HCT116 (cell line): ENCODE data around the gene NCKAP5. TPM values are rescaled to one million over a fixed set of nuclear protein-coding genes. Genes with fewer than 3 reads are reported as not detected.

Source experiments
- ATAC-seq: fragments of 200-7000 bp; cut with Tn5 transposase; 2 replicates; pipeline ENCODE4 v1.9.1; 2020; ENCODE audit warnings: mild to moderate bottlenecking, moderate library complexity
- BruUV-seq: library from RNA; stranded (reverse); fragments of 400-500 nt; replicated peaks from 2 replicates; lab custom pipeline; 2021; lab: Mats Ljungman, UMichigan
- CTCF ChIA-PET: fragments of 300-600 bp; sonication (Branson Sonifier 250); formaldehyde crosslinking; loops from one replicate; lab custom pipeline; 2021; ENCODE audit warnings: antibody characterized with exemption; lab: Charles Lee
- POLR2A ChIA-PET: fragments of 300-600, 350-600 bp; sonication (Branson Sonifier 250); formaldehyde crosslinking; loops from one replicate; lab custom pipeline; 2021; ENCODE audit warnings: antibody characterized with exemption; lab: Charles Lee
- RAD21 ChIA-PET, 2 experiments: fragments of 300-600 bp; sonication (Branson Sonifier 250); formaldehyde crosslinking; loops; one replicate each; lab custom pipeline; 2023; ENCODE audit warnings: low total read pairs in 2 of 2; ENCODE audit not compliant: uncharacterized antibody in 2 of 2, unreplicated experiment in 2 of 2, low non-redundant PET in 1 of 2; lab: Charles Lee
- DNase-seq: peaks from one replicate; pipeline ENCODE4 v3.0.0-alpha.2; 2010; ENCODE audit warnings: low read depth, low spot score
- H2AFZ ChIP-seq: fragments of 200-600 bp; shearing (Covaris generic), sonication (generic); 2 replicates; pipeline ENCODE4 v1.6.1; 2017; ENCODE audit warnings: low read depth, mixed run types, mixed read lengths, antibody characterized with exemption, low read length; ENCODE audit not compliant: poor library complexity, severe bottlenecking
- H3K27ac ChIP-seq: 2 replicates; pipeline ENCODE4 v1.5.1; 2012; ENCODE audit warnings: low read depth, low read length
- H3K27me3 ChIP-seq: fragments of 200-600 bp; sonication (generic); 2 replicates; pipeline ENCODE4 v1.6.1; 2016; ENCODE audit warnings: mixed run types, low read length, mixed read lengths; ENCODE audit not compliant: insufficient read depth
- H3K36me3 ChIP-seq, 2 experiments: fragments of 200-500 bp in 1 of 2; fragments of 200-600 bp in 1 of 2; sonication (Bioruptor generic) in 1 of 2; sonication (generic) in 1 of 2; 2 replicates each; pipeline versions ENCODE4 v1.5.1 to v1.6.1; 2014 to 2016; ENCODE audit warnings: low read length in 2 of 2, inconsistent platforms in 1 of 2, mixed read lengths in 1 of 2, mixed run types in 1 of 2; ENCODE audit not compliant: insufficient read depth in 2 of 2, control insufficient read depth in 1 of 2
- H3K4me1 ChIP-seq, 2 experiments: fragments of 200-600 bp in 1 of 2; sonication (generic) in 1 of 2; 2 replicates each; pipeline versions ENCODE4 v1.5.1 to v1.6.1; 2012 to 2017; ENCODE audit warnings: low read length in 2 of 2, inconsistent platforms in 1 of 2, mild to moderate bottlenecking in 1 of 2, mixed read lengths in 1 of 2, mixed run types in 1 of 2, moderate library complexity in 1 of 2; ENCODE audit not compliant: insufficient read depth in 2 of 2, control insufficient read depth in 1 of 2
- H3K4me2 ChIP-seq: fragments of 200-600 bp; sonication (generic); 2 replicates; pipeline ENCODE4 v1.6.1; 2017; ENCODE audit warnings: mixed run types, low read length, mixed read lengths
- H3K4me3 ChIP-seq, 2 experiments: fragments of 200-600 bp in 1 of 2; sonication (generic) in 1 of 2; replicated peaks in 1 of 2; 2 replicates each; pipeline ENCODE4 v1.5.1; 2011 to 2016; ENCODE audit warnings: low read length in 2 of 2, control low read depth in 1 of 2, low read depth in 1 of 2, mild to moderate bottlenecking in 1 of 2, mixed read lengths in 1 of 2, mixed run types in 1 of 2
- H3K79me2 ChIP-seq: fragments of 200-600 bp; sonication (generic); 2 replicates; pipeline ENCODE4 v1.6.1; 2017; ENCODE audit warnings: mild to moderate bottlenecking, mixed run types, low read length, moderate library complexity, mixed read lengths; ENCODE audit not compliant: insufficient read depth
- H3K9ac ChIP-seq: fragments of 200-600 bp; sonication (generic); 2 replicates; pipeline ENCODE4 v1.6.1; 2016; ENCODE audit warnings: low read length, mixed read lengths
- H3K9me2 ChIP-seq: fragments of 200-600 bp; sonication (generic), shearing (Covaris generic); 2 replicates; pipeline ENCODE4 v1.6.1; 2017; ENCODE audit warnings: mixed run types, mild to moderate bottlenecking, moderate library complexity; ENCODE audit not compliant: insufficient read depth
- H3K9me3 ChIP-seq, 2 experiments: fragments of 200-500 bp in 1 of 2; fragments of 200-600 bp in 1 of 2; sonication (Bioruptor generic) in 1 of 2; sonication (generic) in 1 of 2; 2 replicates each; pipeline ENCODE4 v1.6.1; 2014 to 2017; ENCODE audit warnings: low read length in 2 of 2, mixed read lengths in 2 of 2, inconsistent platforms in 1 of 2, low read depth in 1 of 2, mild to moderate bottlenecking in 1 of 2, mixed run types in 1 of 2, moderate library complexity in 1 of 2; ENCODE audit not compliant: control insufficient read depth in 1 of 2, insufficient read depth in 1 of 2
- H4K20me1 ChIP-seq: fragments of 200-600 bp; sonication (generic), shearing (Covaris generic); 2 replicates; pipeline ENCODE4 v1.6.1; 2017; ENCODE audit warnings: mixed run types, mild to moderate bottlenecking, moderate library complexity; ENCODE audit not compliant: insufficient read depth
- FOSL1 ChIP-seq: IDR thresholded peaks from 2 replicates; pipeline ENCODE4 v1.6.1; 2012; ENCODE audit warnings: low read depth
- RAD21 ChIP-seq: IDR thresholded peaks from 2 replicates; pipeline ENCODE4 v1.6.1; 2012; ENCODE audit warnings: low read depth, mild to moderate bottlenecking
- intact Hi-C: fragments of 100-400 bp; cut with micrococcal nuclease; formaldehyde crosslinking; loops from 2 replicates; pipeline ENCODE4 v1.10.0; 2022
- total RNA-seq: library from RNA; stranded (reverse); gene quantifications from one replicate; pipeline ENCODE4 v1.2.1, GENCODE V29; 2021; ENCODE audit not compliant: unreplicated experiment
- TF ChIP-seq, protein P1 (sequence below): IDR thresholded peaks from 2 replicates; pipeline ENCODE4 v1.6.1; 2012; ENCODE audit warnings: low read depth
- TF ChIP-seq, protein P2 (sequence below): IDR thresholded peaks from 2 replicates; pipeline ENCODE4 v1.6.1; 2012

The NCKAP5 gene
- total RNA-seq, 1 experiment from 2014 or later = 0.30 TPM

GRCh38 chr2:133316557-133316956 lies 251.7 kb downstream of the NCKAP5 start:
- DNase-seq (no peak), ATAC-seq (no peak)
- no TSS peak for BruUV-seq
- no peaks in the 10 kb centered on the region for H4K20me1 ChIP-seq
- no peak overlapping the region for H3K4me3 ChIP-seq
- no peaks in the 10 kb centered on the region for H3K9me3 ChIP-seq
- intact Hi-C loops = no loop called here
- no peaks in the 10 kb centered on the region for H3K79me2 ChIP-seq
- RAD21 ChIA-PET = no interaction called here
- H3K9me2 ChIP-seq = no peaks in the 10 kb centered on the region
- no peak overlapping the region for H3K4me2 ChIP-seq
- POLR2A ChIA-PET = no interaction called here
- no peaks in the 10 kb centered on the region for H3K4me1 ChIP-seq
- H3K9ac ChIP-seq = no peak overlapping the region
- no peaks in the 10 kb centered on the region for H3K27me3 ChIP-seq
- no peaks in the 10 kb centered on the region for H3K36me3 ChIP-seq
- no peak for TF ChIP-seq RAD21
- TF ChIP-seq FOSL1 = no peak
- TF ChIP-seq, protein P1, sequence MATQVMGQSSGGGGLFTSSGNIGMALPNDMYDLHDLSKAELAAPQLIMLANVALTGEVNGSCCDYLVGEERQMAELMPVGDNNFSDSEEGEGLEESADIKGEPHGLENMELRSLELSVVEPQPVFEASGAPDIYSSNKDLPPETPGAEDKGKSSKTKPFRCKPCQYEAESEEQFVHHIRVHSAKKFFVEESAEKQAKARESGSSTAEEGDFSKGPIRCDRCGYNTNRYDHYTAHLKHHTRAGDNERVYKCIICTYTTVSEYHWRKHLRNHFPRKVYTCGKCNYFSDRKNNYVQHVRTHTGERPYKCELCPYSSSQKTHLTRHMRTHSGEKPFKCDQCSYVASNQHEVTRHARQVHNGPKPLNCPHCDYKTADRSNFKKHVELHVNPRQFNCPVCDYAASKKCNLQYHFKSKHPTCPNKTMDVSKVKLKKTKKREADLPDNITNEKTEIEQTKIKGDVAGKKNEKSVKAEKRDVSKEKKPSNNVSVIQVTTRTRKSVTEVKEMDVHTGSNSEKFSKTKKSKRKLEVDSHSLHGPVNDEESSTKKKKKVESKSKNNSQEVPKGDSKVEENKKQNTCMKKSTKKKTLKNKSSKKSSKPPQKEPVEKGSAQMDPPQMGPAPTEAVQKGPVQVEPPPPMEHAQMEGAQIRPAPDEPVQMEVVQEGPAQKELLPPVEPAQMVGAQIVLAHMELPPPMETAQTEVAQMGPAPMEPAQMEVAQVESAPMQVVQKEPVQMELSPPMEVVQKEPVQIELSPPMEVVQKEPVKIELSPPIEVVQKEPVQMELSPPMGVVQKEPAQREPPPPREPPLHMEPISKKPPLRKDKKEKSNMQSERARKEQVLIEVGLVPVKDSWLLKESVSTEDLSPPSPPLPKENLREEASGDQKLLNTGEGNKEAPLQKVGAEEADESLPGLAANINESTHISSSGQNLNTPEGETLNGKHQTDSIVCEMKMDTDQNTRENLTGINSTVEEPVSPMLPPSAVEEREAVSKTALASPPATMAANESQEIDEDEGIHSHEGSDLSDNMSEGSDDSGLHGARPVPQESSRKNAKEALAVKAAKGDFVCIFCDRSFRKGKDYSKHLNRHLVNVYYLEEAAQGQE = no peak
- TF ChIP-seq, protein P2, sequence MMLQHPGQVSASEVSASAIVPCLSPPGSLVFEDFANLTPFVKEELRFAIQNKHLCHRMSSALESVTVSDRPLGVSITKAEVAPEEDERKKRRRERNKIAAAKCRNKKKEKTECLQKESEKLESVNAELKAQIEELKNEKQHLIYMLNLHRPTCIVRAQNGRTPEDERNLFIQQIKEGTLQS = no peak
- no peak overlapping the region for H2AFZ ChIP-seq
- no peak overlapping the region for H3K27ac ChIP-seq
- CTCF ChIA-PET = no interaction called here

DNA sequence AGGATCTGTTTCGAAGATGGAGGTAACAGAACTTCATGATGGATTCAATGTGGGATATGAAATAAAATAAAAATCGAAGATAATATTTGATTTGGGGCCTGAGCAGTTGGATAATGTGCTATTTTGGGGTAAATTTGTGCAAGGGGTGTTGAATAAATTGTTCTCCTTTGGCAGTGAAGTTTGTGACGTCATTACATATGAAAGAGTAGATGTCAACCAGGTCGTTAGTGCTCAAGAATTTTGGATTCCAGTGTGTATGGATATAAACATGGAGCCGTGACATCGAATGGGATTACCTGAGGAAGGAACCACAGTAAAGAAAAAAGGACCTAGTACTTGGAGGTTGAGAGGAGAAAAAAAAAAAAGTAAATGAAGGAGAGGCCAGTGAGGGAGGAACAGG lies 253.0 kb downstream of the NCKAP5 start:
- no peaks in the 10 kb centered on the region for H3K4me1 ChIP-seq
- H4K20me1 ChIP-seq = no peaks in the 10 kb centered on the region
- BruUV-seq = no TSS peak
- H3K79me2 ChIP-seq = no peaks in the 10 kb centered on the region
- no peak overlapping the region for H3K27ac ChIP-seq
- TF ChIP-seq FOSL1 = no peak
- H3K36me3 ChIP-seq = no peaks in the 10 kb centered on the region
- no peak for DNase-seq
- H3K27me3 ChIP-seq = no peaks in the 10 kb centered on the region
- no peak for ATAC-seq
- intact Hi-C loops = no loop called here
- H3K9me3 ChIP-seq = no peaks in the 10 kb centered on the region
- CTCF ChIA-PET = no interaction called here
- no peaks in the 10 kb centered on the region for H3K9me2 ChIP-seq
- no peak overlapping the region for H3K4me3 ChIP-seq
- no peak overlapping the region for H3K4me2 ChIP-seq
- H2AFZ ChIP-seq = no peak overlapping the region
- H3K9ac ChIP-seq = no peak overlapping the region
- POLR2A ChIA-PET = no interaction called here
- RAD21 ChIA-PET = no interaction called here
